ENCODE data around the gene ITGA11. TPM values are rescaled to one million over a fixed set of nuclear protein-coding genes. Genes with fewer than 3 reads are reported as not detected.

ITGA11 gene
- total RNA-seq, 2 donors from 2014 or later, result 0.99 to 1.0 TPM

DNA sequence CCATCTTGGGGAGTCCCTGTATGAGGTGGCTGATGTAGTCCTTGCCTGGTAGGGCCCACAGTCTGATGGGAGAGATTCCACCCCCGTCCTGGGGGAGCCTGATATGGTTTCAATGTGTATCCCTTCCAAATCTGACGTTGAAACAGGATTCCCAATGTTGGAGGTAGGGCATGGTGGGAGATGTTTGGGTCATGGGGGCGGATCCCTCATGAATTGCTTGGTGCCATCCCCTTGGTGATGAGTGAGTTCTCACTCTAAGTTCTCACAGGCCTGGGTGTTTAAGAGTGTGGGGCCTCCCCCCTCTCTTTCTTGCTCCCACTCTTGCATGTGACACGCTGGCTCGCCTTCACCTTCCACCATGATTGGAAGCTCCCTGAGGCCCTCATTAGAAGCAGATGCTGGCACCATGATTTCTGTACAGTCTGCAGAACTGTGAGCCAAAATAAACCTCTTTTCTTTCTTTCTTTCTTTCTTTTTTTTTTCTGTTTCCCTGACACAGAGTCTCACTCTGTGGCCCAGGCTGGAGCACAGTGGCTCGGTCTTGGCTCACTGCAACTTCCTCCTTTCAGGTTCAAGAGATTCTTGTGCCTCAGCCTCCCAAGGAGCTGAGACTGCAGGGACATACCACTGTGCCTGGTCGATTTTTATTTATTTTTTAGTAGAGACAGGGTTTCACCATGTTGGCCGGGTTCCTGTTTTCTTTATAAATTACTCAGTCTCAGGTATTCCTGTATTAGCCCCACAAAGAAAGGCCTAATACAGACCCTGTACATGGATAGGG lies 28.6 kb downstream of the ITGA11 start:
- H3K27ac ChIP-seq, result no peak overlapping the region
- intact Hi-C loops (cut with DNase I), result no loop called here
- no peaks in the 10 kb centered on the region for H3K9me3 ChIP-seq
- no peaks in the 10 kb centered on the region for H3K27me3 ChIP-seq
- no peaks in the 10 kb centered on the region for H3K4me1 ChIP-seq
- H3K4me3 ChIP-seq, result no peak overlapping the region
- TF ChIP-seq, protein P1, sequence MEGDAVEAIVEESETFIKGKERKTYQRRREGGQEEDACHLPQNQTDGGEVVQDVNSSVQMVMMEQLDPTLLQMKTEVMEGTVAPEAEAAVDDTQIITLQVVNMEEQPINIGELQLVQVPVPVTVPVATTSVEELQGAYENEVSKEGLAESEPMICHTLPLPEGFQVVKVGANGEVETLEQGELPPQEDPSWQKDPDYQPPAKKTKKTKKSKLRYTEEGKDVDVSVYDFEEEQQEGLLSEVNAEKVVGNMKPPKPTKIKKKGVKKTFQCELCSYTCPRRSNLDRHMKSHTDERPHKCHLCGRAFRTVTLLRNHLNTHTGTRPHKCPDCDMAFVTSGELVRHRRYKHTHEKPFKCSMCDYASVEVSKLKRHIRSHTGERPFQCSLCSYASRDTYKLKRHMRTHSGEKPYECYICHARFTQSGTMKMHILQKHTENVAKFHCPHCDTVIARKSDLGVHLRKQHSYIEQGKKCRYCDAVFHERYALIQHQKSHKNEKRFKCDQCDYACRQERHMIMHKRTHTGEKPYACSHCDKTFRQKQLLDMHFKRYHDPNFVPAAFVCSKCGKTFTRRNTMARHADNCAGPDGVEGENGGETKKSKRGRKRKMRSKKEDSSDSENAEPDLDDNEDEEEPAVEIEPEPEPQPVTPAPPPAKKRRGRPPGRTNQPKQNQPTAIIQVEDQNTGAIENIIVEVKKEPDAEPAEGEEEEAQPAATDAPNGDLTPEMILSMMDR (IDR thresholded peaks at IDR 0.05), result no peak
- no peak for TF ChIP-seq POLR2A (IDR thresholded peaks at IDR 0.05)
- H3K36me3 ChIP-seq (replicated peaks in 1 of 2; ENCODE audit: insufficient read depth in 1 of 2, low read depth in 2 of 2), result no peaks in the 10 kb centered on the region
- no peak for DNase-seq
- no peak for ATAC-seq
- WGBS, 2 donors, result 65 to 72% methylated on average over 8 of the region's 8 CpGs

DNA sequence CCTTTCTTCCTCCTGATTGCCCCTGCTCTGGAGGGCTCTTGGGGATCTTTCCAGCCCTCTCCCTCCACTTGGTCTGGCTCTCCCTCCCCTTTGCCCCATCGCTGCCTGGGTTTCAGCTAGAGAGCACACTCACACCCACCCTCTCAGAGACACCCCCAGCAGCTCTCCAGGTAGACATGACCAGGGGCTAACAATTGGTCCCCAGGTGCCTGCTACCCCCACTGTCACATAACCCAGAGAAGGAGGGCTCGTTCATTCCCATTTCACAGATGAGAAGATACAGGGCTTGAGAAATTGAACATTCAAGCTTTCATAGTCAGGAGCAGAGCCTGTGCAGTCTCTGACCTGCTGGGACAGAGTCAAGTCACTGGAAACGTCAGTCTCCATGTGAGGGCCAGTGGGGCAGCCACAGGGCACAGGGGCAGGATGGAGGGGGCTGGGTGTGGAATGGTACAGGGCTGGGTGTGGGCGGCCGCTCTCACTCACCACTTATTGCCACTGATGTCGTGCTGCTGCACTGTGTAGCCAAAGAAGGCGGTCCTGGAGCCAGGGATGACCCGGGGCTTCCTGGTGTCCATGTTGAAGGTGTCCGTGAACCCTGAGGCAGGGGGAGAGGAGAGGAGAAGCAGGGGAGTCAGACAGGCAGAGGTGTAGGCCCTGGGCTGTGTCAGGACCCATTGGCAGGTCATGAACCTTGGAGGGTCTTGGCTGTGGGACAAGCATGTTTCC lies 29.4 kb downstream of the ITGA11 start:
- no peaks in the 10 kb centered on the region for H3K9me3 ChIP-seq
- H3K4me3 ChIP-seq, result no peak overlapping the region
- DNase-seq, result no peak
- 83 to 85% methylated on average over 9 of the region's 9 CpGs for WGBS, 2 donors
- H3K27ac ChIP-seq, result no peak overlapping the region
- no peaks in the 10 kb centered on the region for H3K4me1 ChIP-seq
- no peaks in the 10 kb centered on the region for H3K27me3 ChIP-seq
- no peaks in the 10 kb centered on the region for H3K36me3 ChIP-seq (replicated peaks in 1 of 2; ENCODE audit: insufficient read depth in 1 of 2, low read depth in 2 of 2)
- no peak for ATAC-seq
- intact Hi-C loops (cut with DNase I), result no loop called here
- TF ChIP-seq POLR2A (IDR thresholded peaks at IDR 0.05), result no peak

DNA sequence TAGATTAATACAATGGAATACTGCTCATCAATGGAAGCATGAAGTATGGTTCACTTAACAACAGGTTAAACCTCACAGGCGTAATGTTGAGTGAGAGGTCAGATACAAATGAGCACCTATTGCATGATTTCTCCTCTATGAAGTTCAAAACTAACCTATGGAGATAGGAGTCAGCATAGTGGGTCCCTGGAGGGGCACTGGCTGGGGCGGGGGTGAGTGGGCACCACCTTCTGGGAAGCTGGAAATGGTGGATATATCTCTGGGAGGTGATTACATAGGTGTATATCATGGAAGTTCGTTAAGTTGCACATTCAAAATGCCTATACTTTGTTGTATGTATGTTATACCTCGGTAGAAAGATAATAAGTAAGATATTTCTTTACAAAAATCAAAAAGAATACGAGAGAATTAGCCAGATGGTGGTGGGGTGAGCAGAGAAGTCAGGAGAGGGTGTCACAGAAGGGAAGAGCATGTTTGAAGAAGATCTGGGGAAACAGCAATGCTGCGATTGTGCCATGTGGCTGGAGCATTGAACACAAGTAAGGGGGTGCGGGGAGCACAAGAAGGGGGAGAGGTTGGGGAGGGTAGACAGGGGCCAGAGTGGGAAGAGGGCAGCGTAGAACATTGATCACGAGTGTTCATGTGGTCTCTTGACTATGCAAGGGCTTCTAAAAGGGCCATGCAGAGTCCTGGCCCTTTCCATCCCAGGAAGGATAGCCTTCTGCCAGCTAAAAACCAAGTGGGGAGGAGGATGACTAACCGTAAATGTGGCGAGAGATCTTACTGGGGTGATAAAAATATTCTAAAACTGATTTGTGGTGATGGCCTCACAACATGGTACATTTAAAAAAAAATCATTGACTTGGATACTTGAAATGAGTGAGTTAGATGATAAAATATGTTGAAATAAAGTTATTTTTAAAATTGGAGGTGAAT lies 30.2 kb downstream of the ITGA11 start:
- no peak overlapping the region for H3K4me3 ChIP-seq
- H3K36me3 ChIP-seq (replicated peaks in 1 of 2; ENCODE audit: insufficient read depth in 1 of 2, low read depth in 2 of 2), result no peaks in the 10 kb centered on the region
- H3K27ac ChIP-seq, result no peak overlapping the region
- ATAC-seq (no peak), DNase-seq (no peak)
- intact Hi-C loops (cut with DNase I), result no loop called here
- no peaks in the 10 kb centered on the region for H3K4me1 ChIP-seq
- H3K9me3 ChIP-seq, result no peaks in the 10 kb centered on the region
- WGBS, 2 donors, result 60 to 72% methylated on average over 10 to 11 of the region's 11 CpGs
- TF ChIP-seq POLR2A (IDR thresholded peaks at IDR 0.05), result no peak
- TF ChIP-seq, protein P1 (IDR thresholded peaks at IDR 0.05), result no peak
- no peaks in the 10 kb centered on the region for H3K27me3 ChIP-seq

DNA sequence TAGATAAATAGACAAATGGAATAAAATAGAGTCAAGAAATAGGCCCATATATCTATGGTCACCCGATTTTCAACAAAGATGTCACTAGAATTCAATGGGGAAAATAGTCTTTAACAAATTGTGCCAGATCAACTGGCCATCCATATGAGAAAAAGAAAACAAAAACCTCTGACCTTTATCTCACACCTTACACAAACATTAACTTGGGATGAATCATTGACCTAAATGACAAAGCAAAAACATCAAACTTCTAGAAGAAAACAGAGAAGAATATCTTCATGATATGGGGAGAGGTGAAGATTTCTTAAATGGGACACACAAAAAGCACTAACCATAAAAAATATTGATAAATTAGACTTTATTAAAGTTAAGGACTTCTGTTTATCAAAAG lies 31.9 kb downstream of the ITGA11 start:
- Histone ChIP-seq H3K36me3 (replicated peaks in 1 of 2; ENCODE audit: insufficient read depth in 1 of 2, low read depth in 2 of 2) (no peaks in the 10 kb centered on the region), H3K9me3 (no peaks in the 10 kb centered on the region), H3K4me3 (no peak overlapping the region), H3K4me1 (no peaks in the 10 kb centered on the region), H3K27me3 (no peaks in the 10 kb centered on the region), H3K27ac (no peak overlapping the region)
- ATAC-seq (no peak), DNase-seq (no peak)
- no peak for TF ChIP-seq POLR2A (IDR thresholded peaks at IDR 0.05)
- TF ChIP-seq, protein P1 (IDR thresholded peaks at IDR 0.05), result no peak
- whole genome bisulfite sequencing, 2 donors, result 29 to 33% methylated on average over 1 of the region's 1 CpG
- intact Hi-C loops (cut with DNase I), result no loop called here
